WTC11 (cell line): ENCODE data around the gene GRIA2. TPM values are rescaled to one million over a fixed set of nuclear protein-coding genes. Genes with fewer than 3 reads are reported as not detected.

Experiments used
- ATAC-seq: fragments of 200-7000 bp; cut with Tn5 transposase; 2 replicates; pipeline ENCODE4 v1.10.0; 2021; ENCODE audit warnings: mild to moderate bottlenecking, moderate library complexity
- CTCF ChIA-PET: fragments of 300-600 bp; sonication (Branson Sonifier 250); formaldehyde crosslinking; loops from one replicate; lab custom pipeline; 2021; ENCODE audit warnings: antibody characterized with exemption; lab: Charles Lee
- POLR2A ChIA-PET: fragments of 350-600 bp; sonication (Branson Sonifier 250); formaldehyde crosslinking; loops from one replicate; lab custom pipeline; 2021; ENCODE audit warnings: antibody characterized with exemption; lab: Charles Lee
- DNase-seq: peaks from one replicate; pipeline ENCODE4 v3.0.0; 2021; ENCODE audit warnings: low spot score
- H3K27ac Mint-ChIP-seq: 2 replicates; pipeline ENCODE4 v1.8.0; 2021; ENCODE audit warnings: mixed read lengths
- H3K27me3 Mint-ChIP-seq: 2 replicates; pipeline ENCODE4 v1.8.0; 2021; ENCODE audit warnings: low read depth, mild to moderate bottlenecking, moderate library complexity, mixed read lengths
- H3K36me3 Mint-ChIP-seq: 2 replicates; pipeline ENCODE4 v1.8.0; 2021; ENCODE audit warnings: mixed read lengths
- H3K4me1 Mint-ChIP-seq: 2 replicates; pipeline ENCODE4 v1.8.0; 2022; ENCODE audit warnings: mixed read lengths
- H3K4me3 Mint-ChIP-seq: 2 replicates; pipeline ENCODE4 v1.8.0; 2021; ENCODE audit warnings: mild to moderate bottlenecking, moderate library complexity, mixed read lengths
- H3K9me3 Mint-ChIP-seq: 2 replicates; pipeline ENCODE4 v1.8.0; 2021; ENCODE audit warnings: mixed read lengths
- ELF4 ChIP-seq: sonication (generic); formaldehyde crosslinking; IDR thresholded peaks from 2 replicates; pipeline ENCODE4 v1.8.1; 2022; ENCODE audit warnings: low read depth, mild to moderate bottlenecking, moderate library complexity, missing genetic modification reagents
- ETV6 ChIP-seq: sonication (generic); formaldehyde crosslinking; IDR thresholded peaks from 2 replicates; pipeline ENCODE4 v1.8.1; 2022; ENCODE audit warnings: mild to moderate bottlenecking, missing genetic modification reagents
- FOXK1 ChIP-seq: sonication (generic); formaldehyde crosslinking; IDR thresholded peaks from 2 replicates; pipeline ENCODE4 v1.8.0; 2022; ENCODE audit warnings: mild to moderate bottlenecking, moderate library complexity, missing genetic modification reagents
- GABPB1 ChIP-seq: sonication (generic); formaldehyde crosslinking; IDR thresholded peaks from 2 replicates; pipeline ENCODE4 v1.8.1; 2023; ENCODE audit warnings: mild to moderate bottlenecking, missing genetic modification reagents
- HMGXB4 ChIP-seq: sonication (generic); formaldehyde crosslinking; IDR thresholded peaks from 2 replicates; pipeline ENCODE4 v1.8.1; 2023; ENCODE audit warnings: mild to moderate bottlenecking, moderate library complexity, missing genetic modification reagents
- MLX ChIP-seq: sonication (generic); formaldehyde crosslinking; IDR thresholded peaks from 2 replicates; pipeline ENCODE4 v1.8.1; 2023; ENCODE audit warnings: mild to moderate bottlenecking, missing genetic modification reagents, moderate library complexity
- NFATC4 ChIP-seq: fragments of 250-450 bp; sonication (Bioruptor Pico); IDR thresholded peaks from 2 replicates; pipeline ENCODE4 v1.9.0; 2021; ENCODE audit warnings: mild to moderate bottlenecking
- NFYB ChIP-seq: sonication (generic); formaldehyde crosslinking; conservative IDR thresholded peaks from 2 replicates; pipeline ENCODE4 v1.8.0; 2022; ENCODE audit warnings: low read depth, missing genetic modification reagents
- NR1H2 ChIP-seq: sonication (generic); formaldehyde crosslinking; IDR thresholded peaks from 2 replicates; pipeline ENCODE4 v1.9.0; 2021; ENCODE audit warnings: mild to moderate bottlenecking, moderate library complexity, missing genetic modification reagents
- NR2C2 ChIP-seq: sonication (generic); formaldehyde crosslinking; IDR thresholded peaks from 2 replicates; pipeline ENCODE4 v1.8.0; 2022; ENCODE audit warnings: mild to moderate bottlenecking, missing genetic modification reagents
- OVOL2 ChIP-seq: fragments of 250-450 bp; sonication (Bioruptor Pico); IDR thresholded peaks from 2 replicates; pipeline ENCODE4 v1.9.0; 2021; ENCODE audit warnings: mild to moderate bottlenecking, borderline replicate concordance
- SMAD3 ChIP-seq: sonication (generic); formaldehyde crosslinking; IDR thresholded peaks from 2 replicates; pipeline ENCODE4 v1.8.0; 2022; ENCODE audit warnings: missing genetic modification reagents, mild to moderate bottlenecking, borderline replicate concordance
- TCF7 ChIP-seq: sonication (generic); formaldehyde crosslinking; IDR thresholded peaks from 2 replicates; pipeline ENCODE4 v1.8.0; 2022; ENCODE audit warnings: mild to moderate bottlenecking, low read depth, missing genetic modification reagents, moderate library complexity
- USF1 ChIP-seq: sonication (generic); formaldehyde crosslinking; IDR thresholded peaks from 2 replicates; pipeline ENCODE4 v1.8.0; 2022; ENCODE audit warnings: mild to moderate bottlenecking, missing genetic modification reagents
- ZNF263 ChIP-seq: sonication (generic); formaldehyde crosslinking; IDR thresholded peaks from 2 replicates; pipeline ENCODE4 v1.8.1; 2022; ENCODE audit warnings: low read depth, mild to moderate bottlenecking, moderate library complexity, missing genetic modification reagents
- ZNF425 ChIP-seq: fragments of 250-450 bp; sonication (Bioruptor Pico); conservative IDR thresholded peaks from 2 replicates; pipeline ENCODE4 v1.9.0; 2021; ENCODE audit warnings: mild to moderate bottlenecking
- ZNF532 ChIP-seq: fragments of 250-450 bp; sonication (Bioruptor Pico); IDR thresholded peaks from 2 replicates; pipeline ENCODE4 v1.9.0; 2021; ENCODE audit warnings: mild to moderate bottlenecking, borderline replicate concordance
- total RNA-seq: library from RNA; stranded (reverse); gene quantifications from 3 replicates; pipeline ENCODE4 v1.2.3, GENCODE V29; 2021
- TF ChIP-seq, protein P1 (sequence below): fragments of 250-450 bp; sonication (Bioruptor Pico); IDR thresholded peaks from 2 replicates; pipeline ENCODE4 v2.1.2; 2022; ENCODE audit warnings: mild to moderate bottlenecking, moderate library complexity
- TF ChIP-seq, protein P2 (sequence below): sonication (generic); formaldehyde crosslinking; IDR thresholded peaks from 2 replicates; pipeline ENCODE4 v1.8.0; 2022; ENCODE audit warnings: mild to moderate bottlenecking, missing genetic modification reagents
- TF ChIP-seq, protein P3 (sequence below): sonication (generic); formaldehyde crosslinking; IDR thresholded peaks from 2 replicates; pipeline ENCODE4 v1.8.1; 2023; ENCODE audit warnings: mild to moderate bottlenecking, missing genetic modification reagents, moderate library complexity

The GRIA2 gene
- total RNA-seq, 1 experiment from 2014 or later, result not detected

- TF ChIP-seq SMAD3 (CRISPR knock-in tag) (no peak), ELF4 (CRISPR knock-in tag) (no peak)
- TF ChIP-seq, protein P1, sequence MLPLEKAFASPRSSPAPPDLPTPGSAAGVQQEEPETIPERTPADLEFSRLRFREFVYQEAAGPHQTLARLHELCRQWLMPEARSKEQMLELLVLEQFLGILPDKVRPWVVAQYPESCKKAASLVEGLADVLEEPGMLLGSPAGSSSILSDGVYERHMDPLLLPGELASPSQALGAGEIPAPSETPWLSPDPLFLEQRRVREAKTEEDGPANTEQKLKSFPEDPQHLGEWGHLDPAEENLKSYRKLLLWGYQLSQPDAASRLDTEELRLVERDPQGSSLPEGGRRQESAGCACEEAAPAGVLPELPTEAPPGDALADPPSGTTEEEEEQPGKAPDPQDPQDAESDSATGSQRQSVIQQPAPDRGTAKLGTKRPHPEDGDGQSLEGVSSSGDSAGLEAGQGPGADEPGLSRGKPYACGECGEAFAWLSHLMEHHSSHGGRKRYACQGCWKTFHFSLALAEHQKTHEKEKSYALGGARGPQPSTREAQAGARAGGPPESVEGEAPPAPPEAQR (CRISPR knock-in tag), result no peak
Observed at GRCh38 chr4:157242871-157243270, 22.3 kb downstream of the GRIA2 start (continued).

- H3K27ac Mint-ChIP-seq, result no peak overlapping the region
- H3K27me3 Mint-ChIP-seq, result peaks cover 44% of the 10 kb centered on the region
- DNase-seq, result no peak
- H3K4me1 Mint-ChIP-seq, result peaks cover 7% of the 10 kb centered on the region
- no peak overlapping the region for H3K4me3 Mint-ChIP-seq
- TF ChIP-seq MLX (no peak), HMGXB4 (no peak), NFYB (CRISPR knock-in tag) (no peak), NR1H2 (no peak), USF1 (no peak), NFATC4 (no peak), ZNF425 (no peak), GABPB1 (CRISPR knock-in tag) (no peak), FOXK1 (CRISPR knock-in tag) (no peak), NR2C2 (no peak), ZNF532 (no peak), OVOL2 (CRISPR knock-in tag) (no peak), ZNF263 (CRISPR knock-in tag) (no peak), TCF7 (CRISPR knock-in tag) (no peak), ETV6 (no peak)
- TF ChIP-seq, protein P2, sequence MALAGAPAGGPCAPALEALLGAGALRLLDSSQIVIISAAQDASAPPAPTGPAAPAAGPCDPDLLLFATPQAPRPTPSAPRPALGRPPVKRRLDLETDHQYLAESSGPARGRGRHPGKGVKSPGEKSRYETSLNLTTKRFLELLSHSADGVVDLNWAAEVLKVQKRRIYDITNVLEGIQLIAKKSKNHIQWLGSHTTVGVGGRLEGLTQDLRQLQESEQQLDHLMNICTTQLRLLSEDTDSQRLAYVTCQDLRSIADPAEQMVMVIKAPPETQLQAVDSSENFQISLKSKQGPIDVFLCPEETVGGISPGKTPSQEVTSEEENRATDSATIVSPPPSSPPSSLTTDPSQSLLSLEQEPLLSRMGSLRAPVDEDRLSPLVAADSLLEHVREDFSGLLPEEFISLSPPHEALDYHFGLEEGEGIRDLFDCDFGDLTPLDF, result no peak
- TF ChIP-seq, protein P1 (CRISPR knock-in tag), result no peak
- TF ChIP-seq, protein P3, sequence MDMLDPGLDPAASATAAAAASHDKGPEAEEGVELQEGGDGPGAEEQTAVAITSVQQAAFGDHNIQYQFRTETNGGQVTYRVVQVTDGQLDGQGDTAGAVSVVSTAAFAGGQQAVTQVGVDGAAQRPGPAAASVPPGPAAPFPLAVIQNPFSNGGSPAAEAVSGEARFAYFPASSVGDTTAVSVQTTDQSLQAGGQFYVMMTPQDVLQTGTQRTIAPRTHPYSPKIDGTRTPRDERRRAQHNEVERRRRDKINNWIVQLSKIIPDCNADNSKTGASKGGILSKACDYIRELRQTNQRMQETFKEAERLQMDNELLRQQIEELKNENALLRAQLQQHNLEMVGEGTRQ, result no peak
- CTCF ChIA-PET, result interaction anchor here (0.8 to 1.6 kb wide), 3 partner anchors 22 to 734 kb away, joined by 3 to 5 read pairs (median 3); no protein-coding TSS in a partner anchor
- H3K36me3 Mint-ChIP-seq, result no peaks in the 10 kb centered on the region
- POLR2A ChIA-PET, result no interaction called here
- ATAC-seq, result no peak
- peaks cover 6% of the 10 kb centered on the region for H3K9me3 Mint-ChIP-seq
Observed at GRCh38 chr4:157244348-157244747, 23.8 kb downstream of the GRIA2 start.
